NCI-H2227 (cell line): ENCODE results near the gene MAP4.
A peak's percentile ranks its signal among the peaks of the same experiment; 100 is the strongest.
"Not testable (repeated sequence)": the region's sequence is repeated elsewhere in the genome, so short reads cannot be mapped to it uniquely, and the experiment has no call there.

Source experiments
- DNase-seq: peaks from one replicate; lab custom pipeline; 2025; ENCODE audit not compliant: unreplicated experiment; lab: John Stamatoyannopoulos, UW

The MAP4 gene

DNA sequence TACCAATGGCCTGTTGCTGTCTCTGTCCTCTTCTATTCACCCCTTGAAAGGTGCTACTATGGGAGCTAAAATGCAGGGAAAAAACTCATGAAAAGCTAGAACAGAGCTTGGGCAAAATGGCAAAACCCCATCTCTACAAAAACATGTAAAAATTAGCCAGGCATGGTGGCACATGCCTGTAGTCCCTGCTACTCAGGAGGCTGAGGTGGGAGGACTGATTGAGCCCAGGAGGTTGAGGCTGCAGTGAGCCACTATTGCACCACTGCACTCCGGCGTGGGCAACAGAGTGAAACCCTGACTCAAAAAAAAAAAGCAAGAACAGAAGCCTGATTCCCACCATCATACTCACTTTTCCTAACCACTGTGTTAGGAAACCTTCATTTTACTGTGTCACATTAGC is 1.9 kb downstream of the MAP4 start:
- DNase-seq = no peak

DNA sequence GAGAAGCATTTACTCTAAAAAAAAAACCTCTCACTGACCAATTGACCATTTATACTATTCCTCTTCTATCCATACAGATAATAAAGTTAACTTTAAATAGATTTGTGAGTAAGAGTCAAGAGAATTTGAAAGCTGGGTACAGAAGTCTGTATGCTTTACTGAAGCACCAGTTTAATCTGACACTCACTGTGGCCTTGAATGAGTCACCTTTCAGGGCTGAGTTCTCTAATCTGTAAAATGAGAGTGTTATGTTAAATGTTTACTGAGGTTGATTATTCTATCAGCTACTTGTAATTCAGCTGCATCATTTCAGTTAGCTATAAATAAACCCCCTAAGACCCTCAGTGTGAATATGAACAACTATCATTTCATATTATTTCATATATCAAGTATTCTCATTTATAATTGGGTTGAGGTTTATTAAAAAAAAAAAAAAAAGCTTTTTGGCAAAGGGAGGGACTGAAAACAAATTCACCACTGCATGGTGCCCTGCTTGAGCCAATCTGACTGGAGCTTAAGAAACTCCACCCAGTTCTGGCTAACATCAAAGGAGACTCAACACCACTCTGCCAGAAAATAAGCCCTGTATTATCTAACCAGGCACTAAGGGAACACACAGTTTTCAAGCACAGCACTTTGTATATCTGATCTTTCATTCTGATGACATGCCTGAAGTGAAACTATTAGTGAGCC is 2.8 kb downstream of the MAP4 start:
- no peak for DNase-seq

- no peak for DNase-seq
These were observed 3.6 kb downstream of the MAP4 start for GRCh38 chr3:48012659-48013058.

DNA sequence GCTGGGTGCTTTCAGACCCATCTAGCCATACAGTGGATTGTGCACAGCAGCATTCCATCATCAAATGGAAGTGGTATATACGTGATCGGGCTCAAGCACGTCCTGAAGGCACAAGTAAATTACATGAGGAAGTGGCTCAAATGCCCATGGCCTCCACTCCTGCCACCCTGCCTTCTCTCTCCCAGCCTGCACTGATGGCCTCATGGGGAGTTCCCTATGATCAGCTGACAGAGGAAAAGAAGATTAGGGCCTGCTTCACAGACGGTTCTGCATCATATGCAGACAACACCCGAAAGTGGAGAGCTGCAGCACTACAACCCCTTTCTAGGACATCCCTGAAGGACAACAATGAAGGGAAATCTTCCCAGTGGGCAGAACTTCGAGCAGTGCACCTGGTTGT is 8.2 kb downstream of the MAP4 start:
- DNase-seq = not testable (repeated sequence)

GRCh38 chr3:48007361-48007760 is 8.9 kb downstream of the MAP4 start:
- not testable (repeated sequence) for DNase-seq

DNA sequence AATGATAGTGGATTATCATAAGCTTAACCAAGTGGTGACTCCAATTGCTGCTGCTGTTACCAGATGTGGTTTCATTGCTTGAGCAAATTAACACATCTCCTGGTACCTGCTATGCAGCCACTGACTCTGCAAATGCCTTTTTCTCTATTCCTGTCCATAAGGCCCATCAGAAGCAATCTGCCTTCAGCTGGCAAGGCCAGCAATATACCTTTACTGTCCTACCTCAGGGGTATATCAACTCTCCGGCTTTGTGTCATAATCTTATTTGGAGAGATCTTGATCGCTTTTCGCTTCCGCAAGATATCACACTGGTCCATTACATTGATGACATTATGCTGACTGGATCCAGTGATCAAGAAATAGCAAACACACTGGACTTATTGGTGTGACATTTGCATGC is 9.4 kb downstream of the MAP4 start:
- DNase-seq = not testable (repeated sequence)

- DNase-seq = no peak
These were observed 11.5 kb downstream of the MAP4 start for GRCh38 chr3:48004694-48005093.

DNA sequence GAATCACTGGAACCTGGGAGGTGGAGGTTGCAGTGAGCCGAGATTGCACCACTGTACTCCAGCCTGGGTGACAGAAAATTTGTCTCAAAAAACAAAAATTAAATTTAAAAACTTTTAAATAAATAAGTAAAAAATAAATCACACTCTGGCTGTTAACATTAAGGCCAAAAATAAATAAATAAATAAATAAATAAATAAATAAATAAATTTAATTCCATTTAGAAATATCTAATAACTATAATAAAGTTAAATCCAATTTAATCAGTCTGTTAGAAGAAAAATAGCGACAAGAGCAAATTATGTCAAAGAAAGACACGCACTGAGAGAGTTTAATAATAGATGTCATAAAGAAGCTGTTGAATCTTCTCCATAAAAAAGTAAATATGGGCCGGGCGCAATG is 13.4 kb downstream of the MAP4 start:
- DNase-seq = no peak

DNA sequence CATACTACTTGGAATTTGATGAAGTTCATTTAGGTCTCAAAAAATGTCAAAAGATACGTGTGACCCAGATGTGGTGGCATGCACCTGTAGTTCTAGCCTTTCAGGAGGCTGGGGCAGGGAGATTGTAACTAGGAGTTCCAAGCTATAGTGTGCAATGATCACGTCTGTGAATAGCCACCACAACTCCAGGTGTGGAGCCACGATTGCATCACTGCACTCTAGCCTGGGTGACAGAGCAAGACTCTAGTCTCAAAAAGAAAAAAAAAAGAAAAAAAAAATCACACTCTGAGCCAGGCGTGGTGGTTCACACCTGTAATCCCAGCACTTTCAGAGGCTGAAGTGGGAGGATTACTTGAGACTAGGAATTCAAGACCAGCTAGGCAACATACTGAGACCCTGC is 14.2 kb downstream of the MAP4 start:
- DNase-seq = no peak

GRCh38 chr3:48000212-48000611 is 16.0 kb downstream of the MAP4 start:
- no peak for DNase-seq

GRCh38 chr3:47996440-47996839 is 19.8 kb downstream of the MAP4 start:
- no peak for DNase-seq

- no peak for DNase-seq
These were observed 22.0 kb downstream of the MAP4 start for GRCh38 chr3:47994180-47994579.

GRCh38 chr3:47991341-47991740 is 24.9 kb downstream of the MAP4 start:
- DNase-seq = no peak

GRCh38 chr3:47989981-47990440 is 26.2 kb downstream of the MAP4 start:
- peak; percentile 71 for DNase-seq

DNA sequence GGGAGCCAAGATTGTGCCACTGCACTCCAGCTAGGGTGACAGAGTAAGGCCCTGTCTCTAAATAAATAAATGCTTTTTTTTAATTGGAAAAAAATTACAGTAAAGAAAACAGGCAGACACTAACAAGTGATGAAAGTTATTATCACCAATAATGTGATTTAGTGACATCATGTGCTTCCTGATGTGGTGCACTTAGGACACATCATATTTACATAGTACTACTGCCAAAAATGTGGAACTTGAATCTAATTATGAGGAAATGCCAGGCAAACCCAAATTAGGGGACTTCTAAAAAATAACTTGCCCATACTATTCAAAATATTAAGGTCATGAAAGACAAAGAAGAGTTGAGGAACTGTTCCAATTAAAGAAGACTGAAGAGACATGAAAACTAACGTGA is 30.8 kb downstream of the MAP4 start:
- no peak for DNase-seq

- DNase-seq = no peak
These were observed 32.0 kb downstream of the MAP4 start for GRCh38 chr3:47984075-47984728.

DNA sequence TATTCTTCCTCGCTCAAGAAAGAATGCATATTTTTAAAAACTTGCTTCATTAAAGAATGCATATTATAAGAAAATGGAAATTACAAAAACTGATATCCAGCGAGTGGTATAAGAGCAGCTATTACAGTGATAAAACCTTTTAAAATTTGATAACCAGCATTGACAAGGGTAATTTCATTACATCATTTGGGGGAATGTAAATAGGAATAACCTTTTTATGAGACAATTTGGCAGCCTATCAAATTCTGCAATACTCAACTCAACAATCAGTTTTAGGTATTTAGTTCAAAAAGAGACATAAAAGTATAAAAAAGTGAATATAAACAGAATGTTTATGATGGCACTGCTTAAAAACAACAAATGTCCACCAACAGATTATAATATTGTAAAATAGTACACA is 35.4 kb downstream of the MAP4 start:
- DNase-seq = no peak

- no peak for DNase-seq
These were observed 37.1 kb downstream of the MAP4 start for GRCh38 chr3:47979070-47979469.

- DNase-seq = no peak
These were observed 37.8 kb downstream of the MAP4 start for GRCh38 chr3:47978386-47978785.

- DNase-seq = no peak
These were observed 40.0 kb downstream of the MAP4 start for GRCh38 chr3:47976135-47976732.

- DNase-seq = no peak
These were observed 41.2 kb downstream of the MAP4 start for GRCh38 chr3:47974974-47975470.

DNA sequence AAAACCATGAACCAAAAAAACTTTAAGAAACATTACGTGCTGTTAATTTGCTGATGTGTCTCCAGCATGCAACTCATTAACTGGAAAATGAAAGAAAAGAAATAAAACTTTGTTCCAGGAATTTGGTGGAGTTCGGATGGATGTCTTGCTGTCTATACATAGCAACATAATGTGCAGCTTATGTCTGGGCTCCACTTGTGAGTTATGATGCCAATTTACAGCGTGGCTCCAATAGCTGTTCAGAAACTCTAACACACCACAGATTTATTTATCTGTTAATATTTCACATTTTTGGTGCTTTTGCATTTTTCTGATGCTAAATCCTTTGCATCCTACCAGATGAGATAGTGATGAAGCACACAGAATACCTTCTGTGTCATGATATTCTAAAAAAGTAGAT is 45.1 kb downstream of the MAP4 start:
- DNase-seq = no peak
